Esophagus muscularis mucosa (tissue), 4 donors: ENCODE measurements around the gene TMEM131L.

Experiments
- EP300 ChIP-seq: sonication (generic); formaldehyde crosslinking; IDR thresholded peaks from one replicate; pipeline ENCODE4 v1.6.1; 2017; ENCODE audit warnings: antibody characterized with exemption
- POLR2A ChIP-seq: fragments of 450-650 bp; IDR thresholded peaks from one replicate; pipeline ENCODE4 v1.6.1; 2017; ENCODE audit warnings: antibody characterized with exemption, moderate library complexity, mild to moderate bottlenecking, low read depth
- TF ChIP-seq, protein P1 (sequence below), 3 experiments: fragments of 200-600 bp in 2 of 3; fragments of 450-650 bp in 1 of 3; sonication (generic) in 2 of 3; IDR thresholded peaks; one replicate each; pipeline ENCODE4 v1.5.1; 2017 to 2019; ENCODE audit warnings: antibody characterized with exemption in 3 of 3, mild to moderate bottlenecking in 2 of 3, moderate library complexity in 1 of 3

DNA sequence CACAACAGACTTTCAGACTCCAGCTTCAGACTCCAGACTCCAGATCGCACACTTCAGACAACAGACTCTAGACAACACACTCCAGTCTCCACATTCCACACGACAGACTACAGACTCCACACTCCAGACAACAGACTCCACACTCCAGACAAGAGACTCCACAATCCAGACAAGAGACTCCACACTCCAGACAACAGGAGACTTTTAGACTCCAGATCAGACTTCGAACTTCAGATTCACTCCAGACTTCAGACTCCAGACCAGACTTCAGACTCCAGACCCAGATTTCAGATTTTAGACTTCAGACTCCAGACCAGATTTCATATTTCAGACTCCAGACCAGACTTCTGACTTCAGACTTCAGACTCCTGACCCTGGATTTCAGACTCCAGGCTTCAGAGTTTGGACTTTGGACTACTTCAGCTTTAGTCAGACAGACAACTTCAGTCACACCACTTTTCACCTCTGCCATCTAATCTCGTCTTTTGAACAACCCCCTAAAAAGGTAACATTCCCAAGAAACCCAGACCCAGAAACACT is 188.9 kb downstream of the TMEM131L start:
- TF ChIP-seq, protein P1, sequence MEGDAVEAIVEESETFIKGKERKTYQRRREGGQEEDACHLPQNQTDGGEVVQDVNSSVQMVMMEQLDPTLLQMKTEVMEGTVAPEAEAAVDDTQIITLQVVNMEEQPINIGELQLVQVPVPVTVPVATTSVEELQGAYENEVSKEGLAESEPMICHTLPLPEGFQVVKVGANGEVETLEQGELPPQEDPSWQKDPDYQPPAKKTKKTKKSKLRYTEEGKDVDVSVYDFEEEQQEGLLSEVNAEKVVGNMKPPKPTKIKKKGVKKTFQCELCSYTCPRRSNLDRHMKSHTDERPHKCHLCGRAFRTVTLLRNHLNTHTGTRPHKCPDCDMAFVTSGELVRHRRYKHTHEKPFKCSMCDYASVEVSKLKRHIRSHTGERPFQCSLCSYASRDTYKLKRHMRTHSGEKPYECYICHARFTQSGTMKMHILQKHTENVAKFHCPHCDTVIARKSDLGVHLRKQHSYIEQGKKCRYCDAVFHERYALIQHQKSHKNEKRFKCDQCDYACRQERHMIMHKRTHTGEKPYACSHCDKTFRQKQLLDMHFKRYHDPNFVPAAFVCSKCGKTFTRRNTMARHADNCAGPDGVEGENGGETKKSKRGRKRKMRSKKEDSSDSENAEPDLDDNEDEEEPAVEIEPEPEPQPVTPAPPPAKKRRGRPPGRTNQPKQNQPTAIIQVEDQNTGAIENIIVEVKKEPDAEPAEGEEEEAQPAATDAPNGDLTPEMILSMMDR (IDR thresholded peaks at IDR 0.05), result no peak
- TF ChIP-seq EP300 (no peak), POLR2A (no peak)
